ENCODE data around the gene CD34.

CD34 gene

DNA sequence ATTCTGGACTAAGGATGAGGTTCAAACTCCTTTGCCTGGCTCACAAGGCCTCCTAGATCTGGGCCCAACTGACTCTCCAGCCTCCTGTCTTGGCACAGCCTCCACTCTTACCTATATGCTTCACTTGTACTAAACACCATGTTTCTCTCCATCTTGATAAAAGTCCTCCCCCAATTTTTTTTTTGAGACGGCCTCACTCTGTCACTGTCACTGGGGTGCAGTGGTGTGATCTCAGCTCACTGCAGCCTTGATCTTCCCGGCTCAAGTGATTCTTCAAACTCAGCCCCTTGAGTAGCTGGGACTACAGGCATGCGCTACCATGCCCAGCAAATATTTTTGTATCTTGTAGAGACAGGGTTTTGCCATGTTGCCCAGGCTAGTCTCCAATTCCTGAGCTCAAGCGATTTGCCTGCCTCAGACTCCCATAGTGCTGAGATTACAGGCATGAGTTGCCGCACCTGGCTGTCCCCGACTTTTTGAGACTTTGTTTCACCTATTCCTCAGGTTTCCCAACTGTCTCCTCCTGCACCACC lies 39.7 kb downstream of the CD34 start:
- no peak for TF ChIP-seq CTCF (IDR thresholded peaks at IDR 0.05; ENCODE audit: insufficient read depth, low read length, missing control alignments)
- CTCF ChIA-PET, result interaction anchor here (0.8 to 31.5 kb wide), 8 partner anchors 13 to 374 kb away, joined by 3 to 547 read pairs (median 3); partner anchors contain the start of gene PLXNA2
- no peak overlapping the region for H3K4me3 ChIP-seq (ENCODE audit: low read depth, low read length)
- POLR2A ChIA-PET, result no interaction called here
- no peak for DNase-seq (ENCODE audit: low read depth, low spot score)

- ChIA-PET CTCF (interaction anchor here (0.8 to 31.5 kb wide), 11 partner anchors 14 to 374 kb away, joined by 3 to 547 read pairs (median 4); partner anchors contain the start of gene PLXNA2), POLR2A (no interaction called here)
- TF ChIP-seq CTCF (IDR thresholded peaks at IDR 0.05; ENCODE audit: insufficient read depth, low read length, missing control alignments), result no peak
- no peak overlapping the region for H3K4me3 ChIP-seq (ENCODE audit: low read depth, low read length)
- no peak for DNase-seq (ENCODE audit: low read depth, low spot score)
Observed at GRCh38 chr1:207870306-207871031, 40.5 kb downstream of the CD34 start.

GRCh38 chr1:207869859-207870258 lies 41.1 kb downstream of the CD34 start:
- TF ChIP-seq CTCF (IDR thresholded peaks at IDR 0.05; ENCODE audit: insufficient read depth, low read length, missing control alignments), result no peak
- H3K4me3 ChIP-seq (ENCODE audit: low read depth, low read length), result no peak overlapping the region
- no peak for DNase-seq (ENCODE audit: low read depth, low spot score)
- ChIA-PET POLR2A (no interaction called here), CTCF (interaction anchor here (0.8 to 31.5 kb wide), 28 partner anchors 8 to 375 kb away, joined by 3 to 547 read pairs (median 6); partner anchors contain the start of gene PLXNA2)

DNA sequence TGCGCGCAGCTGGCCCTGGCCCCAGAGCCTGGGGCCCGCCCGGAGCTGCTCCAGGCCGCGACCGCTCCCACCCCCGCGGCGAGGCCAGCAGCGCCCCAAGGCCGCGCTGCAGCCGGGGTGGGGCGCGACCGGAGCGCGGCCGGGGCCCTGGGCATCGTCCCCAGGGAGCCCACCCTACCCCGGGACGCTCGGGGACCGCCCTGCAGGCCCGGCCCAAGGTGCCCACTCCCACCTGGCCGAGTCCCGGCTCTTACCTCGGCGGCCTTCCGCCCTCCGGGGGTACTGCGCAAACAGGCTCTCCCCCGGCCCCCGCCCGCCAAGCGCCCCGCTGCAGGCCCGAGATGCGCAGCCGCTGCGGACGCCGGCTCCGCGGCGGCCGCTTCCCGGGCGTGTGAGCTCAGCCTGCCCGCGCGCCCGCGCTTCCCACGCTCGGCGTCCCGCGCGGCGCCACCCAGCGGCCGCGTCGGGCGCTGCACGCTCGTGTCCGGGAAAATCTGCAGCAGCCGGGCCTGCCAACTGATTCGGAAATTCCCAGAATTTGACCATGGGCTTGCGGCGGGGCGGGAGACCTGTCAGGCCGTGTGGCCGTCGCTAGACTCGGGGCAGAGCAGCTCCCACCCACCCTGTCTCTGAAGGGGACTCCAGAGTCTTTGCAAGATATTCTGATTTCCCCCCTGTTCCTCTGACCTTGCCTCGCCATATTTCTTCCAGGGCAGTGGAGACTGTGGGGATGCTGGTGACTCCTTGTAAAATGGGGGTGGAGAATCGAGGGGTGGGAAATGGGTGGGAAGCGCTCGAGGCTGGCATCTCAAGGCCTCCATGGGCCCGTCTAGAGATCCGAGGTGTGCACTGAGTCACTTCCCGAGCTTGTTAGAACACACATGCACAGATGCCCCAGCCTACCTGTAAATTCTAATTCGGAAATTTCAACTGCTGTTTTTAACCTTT lies 41.9 kb downstream of the CD34 start:
- POLR2A ChIA-PET, result interaction anchor here (0.6 kb wide), 1 partner anchor 53 kb away, joined by 3 read pairs; no protein-coding TSS in a partner anchor
- CTCF ChIA-PET, result interaction anchor here (0.5 to 31.5 kb wide), 39 partner anchors 9 to 375 kb away, joined by 3 to 547 read pairs (median 5); partner anchors contain the start of gene PLXNA2

DNA sequence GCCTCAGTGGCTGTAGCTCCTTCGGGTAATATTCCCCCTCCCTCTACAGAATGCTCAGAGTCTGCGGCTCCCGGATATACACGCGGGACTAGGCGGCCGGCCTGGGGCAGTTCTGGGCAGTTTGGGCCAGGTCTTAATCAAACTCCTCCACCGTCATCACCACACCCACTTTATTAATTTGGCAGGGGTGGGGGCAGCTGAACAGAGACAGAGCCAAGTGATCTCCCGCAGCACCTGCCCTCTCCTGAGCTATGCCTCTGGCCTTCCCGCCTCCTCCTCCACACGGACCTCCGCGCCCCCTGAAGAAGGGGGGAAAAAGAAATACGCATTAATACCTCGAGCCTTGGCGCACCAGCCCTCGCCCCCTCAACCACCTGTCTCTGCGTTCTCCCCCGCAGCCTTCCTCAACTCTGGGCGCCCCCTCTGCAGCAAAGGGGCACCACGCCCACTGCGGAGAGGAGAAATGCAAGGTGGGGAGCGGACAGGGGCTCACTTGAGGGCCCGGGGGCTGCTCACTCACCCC lies 42.6 kb downstream of the CD34 start:
- no peak for DNase-seq (ENCODE audit: low read depth, low spot score)
- POLR2A ChIA-PET, result interaction anchor here (0.6 kb wide), 1 partner anchor 52 kb away, joined by 3 read pairs; no protein-coding TSS in a partner anchor

More for the DNA sequence above, 41.9 kb downstream of the CD34 start:
- DNase-seq (ENCODE audit: low read depth, low spot score), result no peak
- TF ChIP-seq CTCF (IDR thresholded peaks at IDR 0.05; ENCODE audit: insufficient read depth, low read length, missing control alignments), result peak; percentile 76
- peak overlapping the region; percentile 67 for H3K4me3 ChIP-seq (ENCODE audit: low read depth, low read length)

More for the DNA sequence above, 42.6 kb downstream of the CD34 start:
- peak overlapping the region; percentile 67 for H3K4me3 ChIP-seq (ENCODE audit: low read depth, low read length)
- CTCF ChIA-PET, result interaction anchor here (0.5 to 31.5 kb wide), 37 partner anchors 8 to 376 kb away, joined by 3 to 547 read pairs (median 5); partner anchors contain the start of gene PLXNA2
- no peak for TF ChIP-seq CTCF (IDR thresholded peaks at IDR 0.05; ENCODE audit: insufficient read depth, low read length, missing control alignments)

Data from AG04449 (cell line).